NCI-H1694 (cell line): ENCODE data around the gene CCDC61.

Experiments
- DNase-seq: peaks from one replicate; lab custom pipeline; 2025; lab: John Stamatoyannopoulos, UW

Gene CCDC61

DNA sequence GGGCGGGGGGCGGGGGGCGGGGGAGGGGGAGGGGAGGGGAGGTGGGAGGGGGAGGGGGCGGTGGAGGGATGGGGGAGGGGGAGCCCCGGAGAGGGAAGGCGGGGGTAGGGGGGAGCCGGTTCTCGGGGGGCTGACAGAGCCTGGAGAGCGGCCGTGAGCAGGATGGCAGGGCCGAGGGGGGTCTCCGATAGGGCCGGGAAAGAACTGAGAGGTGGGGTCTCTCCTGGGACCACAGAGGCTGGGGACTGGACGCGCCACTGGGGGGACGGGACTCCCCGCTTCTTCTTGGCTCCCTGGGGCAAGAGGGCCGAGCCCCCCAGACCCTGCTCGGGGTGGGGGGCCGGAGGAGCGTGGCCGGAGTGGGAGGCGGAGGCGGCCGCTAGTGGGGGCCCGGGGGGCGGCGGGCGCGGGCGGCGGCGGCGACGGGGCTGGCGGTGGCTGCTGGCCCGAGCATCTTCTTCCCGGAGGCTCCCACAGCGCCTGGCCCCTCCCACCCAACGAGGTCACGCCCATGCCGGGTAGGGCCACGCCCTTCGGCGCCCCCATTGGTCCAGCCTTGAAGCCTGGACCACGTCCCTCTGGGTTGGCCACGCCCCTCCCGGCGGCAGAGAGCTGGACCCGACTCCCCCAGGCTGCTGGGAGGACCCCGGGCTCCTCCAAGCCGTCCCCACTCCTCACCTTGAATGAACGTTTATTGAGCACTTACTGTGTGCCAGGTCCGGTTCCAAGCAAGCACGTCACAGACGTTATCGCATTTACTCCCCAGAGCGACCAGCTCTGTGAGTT lies 21.5 kb upstream of the CCDC61 start, which contains the start of gene NOVA2:
Gene NOVA2, minus strand, starts transcription at position 313 of the 786 bp plus-strand sequence. CDS start 514 bp downstream, outside the sequence.
- peak; percentile 62 for DNase-seq

DNA sequence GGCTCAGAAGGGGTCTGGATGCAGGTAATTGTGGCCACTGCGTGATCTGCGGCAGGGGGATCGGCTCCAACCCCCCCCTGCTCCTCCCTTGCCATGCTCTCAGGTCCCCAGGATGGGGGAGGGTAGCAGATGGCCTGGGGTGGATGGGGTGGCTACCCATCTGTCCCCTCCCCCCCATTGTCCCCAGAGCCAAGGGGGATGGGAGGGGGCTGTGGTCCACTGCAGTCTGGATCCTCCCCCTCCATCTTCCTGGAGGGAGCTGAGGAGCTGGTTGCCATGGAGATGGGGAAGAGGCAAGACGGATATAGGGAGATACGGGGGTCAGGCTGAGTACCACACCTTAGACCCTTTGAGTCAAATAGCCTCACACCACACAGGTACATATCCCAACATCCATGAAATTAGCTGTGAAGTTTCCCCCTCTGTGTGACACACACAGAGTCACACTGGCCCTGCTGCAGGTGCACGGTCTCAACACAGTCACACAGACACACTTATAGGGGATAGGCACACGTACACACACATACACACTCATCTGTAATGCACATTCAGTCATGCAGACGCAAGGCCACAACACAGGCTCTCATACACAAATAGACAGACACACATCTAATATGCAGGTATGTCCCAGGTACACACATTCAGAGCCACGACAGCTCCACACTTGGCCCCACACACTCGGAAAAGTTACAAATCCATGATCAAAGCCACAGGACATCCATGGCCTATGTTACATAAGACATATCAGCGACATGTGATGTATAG lies 19.8 kb upstream of the CCDC61 start:
- no peak for DNase-seq

- DNase-seq: peak; percentile 20
These were observed 19.1 kb upstream of the CCDC61 start for GRCh38 chr19:45976178-45976577.

- no peak for DNase-seq
These were observed 17.1 kb upstream of the CCDC61 start for GRCh38 chr19:45978156-45978555.

DNA sequence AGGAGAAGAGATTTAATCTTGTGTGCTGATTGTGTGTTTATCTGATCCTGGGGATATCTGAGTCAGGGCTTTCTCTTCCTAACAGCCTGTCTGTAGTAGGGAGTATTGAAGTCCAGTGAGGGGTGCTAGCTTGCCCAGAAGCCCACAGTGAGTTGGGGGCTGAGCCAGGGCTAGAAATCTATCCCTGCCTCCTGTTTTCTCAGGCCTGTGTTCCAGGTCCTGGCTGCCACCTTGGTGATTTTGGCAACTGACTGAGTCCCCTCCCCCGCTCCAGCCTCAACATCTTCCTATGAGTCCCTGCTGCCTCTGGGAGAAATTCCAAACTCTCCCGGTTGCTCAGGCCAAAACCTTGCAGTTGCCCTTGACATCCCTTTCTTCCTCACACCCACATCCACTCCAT lies 13.9 kb upstream of the CCDC61 start:
- no peak for DNase-seq

DNA sequence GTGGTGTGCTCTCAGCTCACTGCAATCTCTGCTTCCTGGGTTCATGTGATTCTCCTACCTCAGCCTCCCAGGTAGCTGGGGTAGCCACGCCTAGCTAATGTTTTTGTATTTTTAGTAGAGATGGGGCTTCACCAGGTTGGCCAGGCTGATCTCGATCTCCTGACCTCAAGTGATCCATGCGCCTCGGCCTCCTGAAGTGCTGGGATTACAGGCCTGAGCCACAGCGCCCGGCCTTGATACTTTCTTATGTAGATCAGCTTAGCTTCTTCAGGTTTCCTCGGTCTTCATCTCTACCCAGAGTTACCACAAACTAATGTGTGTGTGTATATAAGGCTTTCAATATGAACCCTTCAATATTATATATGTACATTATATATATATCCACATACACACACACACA lies 9.9 kb upstream of the CCDC61 start:
- no peak for DNase-seq

GRCh38 chr19:45990113-45990728 lies 5.0 kb upstream of the CCDC61 start:
- DNase-seq: no peak

DNA sequence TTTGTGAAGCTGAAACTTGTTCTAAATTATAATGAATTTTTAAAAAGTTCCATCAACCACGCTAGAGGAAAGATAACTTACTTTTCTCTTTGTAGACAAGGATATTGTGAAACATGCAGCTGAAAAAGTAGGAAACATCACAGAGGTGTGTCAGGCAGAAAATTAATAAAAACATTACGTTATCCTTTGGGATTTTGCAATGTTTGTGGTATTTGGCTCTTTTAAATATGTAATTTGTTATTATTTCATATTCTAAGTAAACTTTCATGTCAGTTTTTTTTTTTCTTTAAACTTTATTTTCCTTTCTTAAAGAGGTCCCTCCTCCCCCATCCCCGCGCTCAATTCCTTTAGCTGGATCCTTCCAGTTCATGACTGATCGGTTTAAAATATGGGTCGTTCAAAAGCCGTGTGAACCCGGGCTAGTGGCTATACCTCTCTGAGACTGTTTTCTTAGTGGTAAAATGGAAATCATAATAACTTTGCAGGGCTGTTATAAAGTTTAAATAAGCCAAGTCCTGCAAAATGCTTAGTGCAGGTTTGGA lies 740 bp upstream of the CCDC61 start:
- no peak for DNase-seq

- DNase-seq: no peak
These were observed 583 bp downstream of the CCDC61 start for GRCh38 chr19:45995715-45996385.

GRCh38 chr19:45996933-45997332 lies 1.7 kb downstream of the CCDC61 start:
- DNase-seq: no peak

GRCh38 chr19:45998834-45999233 lies 3.6 kb downstream of the CCDC61 start:
- no peak for DNase-seq

GRCh38 chr19:45999653-46000121 lies 4.4 kb downstream of the CCDC61 start:
- DNase-seq: no peak

DNA sequence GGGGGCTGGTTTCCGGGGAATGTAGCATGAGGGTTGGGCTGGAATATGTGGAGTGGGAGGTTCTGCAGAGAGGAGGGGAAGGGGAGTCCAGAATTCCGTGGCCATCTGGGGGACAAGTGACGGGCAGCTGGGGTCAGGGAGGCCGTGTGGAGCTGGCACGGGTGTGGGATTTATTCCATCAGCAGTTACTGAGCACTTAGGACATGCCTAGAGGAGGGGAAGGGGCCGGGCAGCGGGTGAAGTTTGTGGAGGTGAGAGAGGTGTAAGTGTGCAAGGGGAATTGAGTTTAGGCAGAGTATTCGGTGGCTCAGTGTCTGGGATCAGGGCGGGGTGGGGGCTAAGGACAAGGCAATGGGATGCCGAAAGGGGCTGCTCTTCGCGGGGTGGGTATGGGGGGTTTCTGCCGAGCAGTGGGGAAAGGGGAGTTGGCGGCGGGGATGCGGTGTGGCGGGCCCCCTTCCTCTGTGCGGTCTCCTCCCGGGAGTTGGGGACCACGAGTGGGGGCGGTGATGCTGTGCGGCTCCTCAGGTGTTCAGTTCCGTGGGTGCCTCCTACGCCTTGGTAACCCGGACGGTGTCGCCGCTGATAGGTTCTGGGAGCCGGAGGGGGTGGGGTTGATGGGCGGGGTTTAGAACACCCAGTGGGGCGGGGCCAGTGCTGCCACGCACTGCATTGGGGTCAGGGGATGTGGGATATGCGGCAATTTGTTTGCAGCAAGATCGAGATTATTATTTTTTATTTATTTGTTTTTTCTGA lies 5.4 kb downstream of the CCDC61 start:
- no peak for DNase-seq

DNA sequence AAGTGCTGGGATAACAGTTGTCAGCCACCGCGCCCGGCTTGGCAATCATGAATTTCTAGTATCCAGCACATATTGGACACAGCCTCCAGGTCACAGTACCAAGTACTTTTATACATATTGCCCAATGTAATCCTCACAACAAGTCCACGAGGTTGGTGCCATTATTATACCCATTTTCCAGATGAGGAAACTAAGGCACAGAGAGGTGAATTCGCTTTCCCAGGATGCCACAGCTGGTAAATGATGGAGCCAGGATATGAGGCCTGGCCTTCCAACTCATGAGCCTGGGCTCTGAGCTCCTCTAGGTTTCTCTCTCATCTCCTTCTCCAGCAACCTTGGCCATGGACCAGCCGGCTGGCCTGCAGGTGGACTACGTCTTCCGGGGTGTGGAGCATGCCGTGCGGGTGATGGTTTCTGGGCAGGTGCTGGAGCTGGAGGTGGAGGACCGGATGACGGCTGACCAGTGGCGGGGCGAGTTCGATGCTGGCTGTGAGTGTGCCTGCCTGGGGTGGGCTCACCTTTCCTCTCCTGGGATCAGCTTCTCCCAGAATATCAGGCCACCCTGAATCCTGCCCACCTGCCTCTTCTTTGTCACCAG lies 7.5 kb downstream of the CCDC61 start:
- DNase-seq: no peak

DNA sequence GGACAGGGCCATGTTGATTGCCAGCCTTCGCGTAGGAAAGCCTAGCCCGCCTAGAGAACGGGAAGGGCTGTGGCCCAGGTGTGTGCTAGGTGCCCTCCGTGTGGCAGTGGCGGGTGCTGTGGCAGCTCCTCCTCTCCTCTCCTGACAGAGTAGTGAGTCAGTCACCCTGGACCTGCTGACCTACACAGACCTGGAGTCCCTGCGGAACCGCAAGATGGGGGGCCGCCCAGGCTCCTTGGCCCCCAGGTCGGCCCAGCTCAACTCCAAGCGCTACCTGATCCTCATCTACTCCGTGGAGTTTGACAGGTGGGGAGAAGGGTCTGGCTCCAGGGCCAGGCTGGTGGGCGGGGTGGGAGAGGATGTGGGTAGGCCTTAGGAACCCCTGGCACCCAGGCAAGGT lies 11.1 kb downstream of the CCDC61 start:
- no peak for DNase-seq

GRCh38 chr19:46009530-46010510 lies 14.6 kb downstream of the CCDC61 start:
- peak; percentile 34 for DNase-seq

DNA sequence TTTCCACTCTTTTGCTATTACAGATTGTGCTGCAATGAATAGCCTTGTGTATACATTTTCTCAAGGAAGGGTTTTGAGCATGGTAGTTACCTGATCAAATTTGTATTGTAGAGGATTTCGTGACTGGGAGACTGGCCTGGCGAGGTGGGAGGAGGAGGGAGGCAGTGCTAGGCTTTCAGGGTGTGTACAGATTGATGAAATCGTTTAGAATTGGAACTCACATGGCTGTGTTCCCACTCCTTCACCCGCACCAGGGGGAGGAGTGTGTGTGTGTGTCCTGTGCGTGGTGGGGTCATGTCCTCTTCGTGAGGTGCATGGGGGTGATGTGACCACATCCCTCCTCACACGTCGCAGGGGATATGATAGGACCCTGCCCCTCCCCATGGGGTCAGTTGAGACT lies 19.3 kb downstream of the CCDC61 start:
- DNase-seq: no peak

DNA sequence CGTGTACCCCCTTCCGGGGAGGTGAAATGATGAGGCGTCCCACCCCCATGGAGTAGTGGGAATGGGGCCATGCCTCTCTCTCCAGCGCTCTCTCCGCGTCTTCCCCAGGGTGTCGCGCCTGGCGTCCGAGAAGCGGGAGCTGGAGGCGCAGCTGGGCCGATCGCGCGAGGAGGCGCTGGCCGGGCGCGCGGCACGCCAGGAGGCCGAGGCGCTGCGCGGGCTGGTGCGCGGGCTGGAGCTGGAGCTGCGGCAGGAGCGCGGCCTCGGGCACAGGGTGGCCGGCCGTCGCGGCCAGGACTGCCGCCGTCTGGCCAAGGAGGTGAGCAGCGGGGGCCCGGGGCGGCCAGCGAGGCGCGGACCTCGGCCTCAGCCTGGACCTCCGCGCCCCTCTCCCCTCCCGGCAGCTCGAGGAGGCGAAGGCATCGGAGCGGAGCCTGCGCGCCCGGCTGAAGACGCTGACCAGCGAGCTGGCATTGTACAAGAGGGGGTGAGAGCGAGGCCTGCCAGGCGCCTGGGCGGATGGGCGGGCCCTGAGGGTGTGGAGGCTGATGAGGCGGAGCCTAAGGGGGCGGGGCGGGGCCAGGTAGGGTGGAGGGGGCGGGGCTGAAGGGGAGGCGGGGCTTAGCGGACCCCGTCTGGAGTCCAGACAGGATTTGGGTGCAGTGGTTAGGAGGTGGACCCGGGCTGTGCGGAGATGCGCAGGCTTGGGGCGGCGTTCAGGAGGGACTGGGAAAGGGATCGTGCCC lies 19.8 kb downstream of the CCDC61 start:
- no peak for DNase-seq
